DND-41 (cell line): ENCODE data around the gene PRKRIP1.

ENCODE experiments used
- ATAC-seq: fragments of 200-7000 bp; cut with Tn5 transposase; 3 replicates; pipeline ENCODE4 v1.9.1; 2021; ENCODE audit warnings: low read depth; ENCODE audit not compliant: insufficient read depth
- DNase-seq: peaks from one replicate; pipeline ENCODE4 v3.0.0-alpha.2; 2020
- H2AFZ ChIP-seq: 2 replicates; pipeline ENCODE4 v1.6.0; 2012; ENCODE audit warnings: low read depth, low read length
- H3K27ac ChIP-seq: 2 replicates; pipeline ENCODE4 v1.5.1; 2012; ENCODE audit warnings: low read length, inconsistent platforms
- H3K27me3 ChIP-seq: fragments of 200-600 bp; sonication (generic); 2 replicates; pipeline ENCODE4 v1.6.0; 2012; ENCODE audit warnings: low read length, mild to moderate bottlenecking, inconsistent platforms; ENCODE audit not compliant: insufficient read depth, poor library complexity
- H3K36me3 ChIP-seq: 2 replicates; pipeline ENCODE4 v1.5.1; 2012; ENCODE audit warnings: low read length, inconsistent platforms; ENCODE audit not compliant: insufficient read depth
- H3K4me1 ChIP-seq: 2 replicates; pipeline ENCODE4 v1.5.1; 2012; ENCODE audit warnings: mild to moderate bottlenecking, low read length; ENCODE audit not compliant: insufficient read depth
- H3K4me2 ChIP-seq: 2 replicates; pipeline ENCODE4 v1.6.0; 2012; ENCODE audit warnings: mild to moderate bottlenecking, moderate library complexity, low read length, inconsistent platforms; ENCODE audit not compliant: insufficient read depth
- H3K4me3 ChIP-seq, 2 experiments: fragments of 200-600 bp in 1 of 2; shearing (Covaris generic) in 1 of 2; 2 replicates each; pipeline ENCODE4 v1.5.1; 2012 to 2016; ENCODE audit warnings: inconsistent platforms in 2 of 2, low read length in 2 of 2, mild to moderate bottlenecking in 2 of 2, low read depth in 1 of 2, moderate library complexity in 1 of 2
- H3K79me2 ChIP-seq: 2 replicates; pipeline ENCODE4 v1.6.0; 2012; ENCODE audit warnings: low read length, inconsistent platforms; ENCODE audit not compliant: insufficient read depth
- H3K9ac ChIP-seq: 2 replicates; pipeline ENCODE4 v1.6.0; 2012; ENCODE audit warnings: low read depth, mild to moderate bottlenecking, inconsistent platforms, low read length, moderate library complexity
- H3K9me3 ChIP-seq: 2 replicates; pipeline ENCODE4 v1.5.1; 2012; ENCODE audit warnings: low read length, moderate library complexity, mild to moderate bottlenecking, inconsistent platforms; ENCODE audit not compliant: insufficient read depth, severe bottlenecking
- H4K20me1 ChIP-seq: 2 replicates; pipeline ENCODE4 v1.6.0; 2012; ENCODE audit warnings: low read length; ENCODE audit not compliant: insufficient read depth
- EZH2 ChIP-seq: IDR thresholded peaks from 3 replicates; pipeline ENCODE4 v1.6.1; 2012; ENCODE audit warnings: borderline replicate concordance, low read depth, mild to moderate bottlenecking, moderate library complexity, low read length, inconsistent platforms; ENCODE audit not compliant: severe bottlenecking
- TF ChIP-seq, protein P1 (sequence below): IDR thresholded peaks from 2 replicates; pipeline ENCODE4 v1.5.1; 2012; ENCODE audit warnings: borderline replicate concordance, low read length, moderate library complexity, mild to moderate bottlenecking; ENCODE audit not compliant: poor library complexity, severe bottlenecking; ENCODE audit errors: extremely low read depth

The PRKRIP1 gene

DNA sequence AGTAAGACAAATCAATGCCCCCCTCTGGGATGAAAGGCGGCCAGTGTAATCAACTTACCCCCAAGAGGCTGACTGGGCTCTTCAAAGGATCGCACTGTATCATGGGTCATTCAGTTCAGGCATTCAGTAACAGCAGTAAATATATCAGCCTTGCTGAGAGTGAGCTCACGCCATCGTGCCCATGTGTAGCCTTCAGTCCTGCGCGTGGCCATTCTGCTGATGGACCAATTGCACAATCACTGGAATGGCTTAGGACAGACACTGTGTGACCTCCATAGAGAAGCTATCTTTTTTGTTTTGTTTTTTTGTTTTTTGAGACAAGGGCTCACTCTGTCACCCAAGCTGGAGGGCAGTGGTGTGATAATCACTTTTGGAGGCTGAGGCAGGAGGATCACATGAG, 9.1 kb upstream of the PRKRIP1 start:
- Histone ChIP-seq H3K27ac (no peak overlapping the region), H2AFZ (no peak overlapping the region), H3K9ac (no peak overlapping the region), H3K4me1 (no peaks in the 10 kb centered on the region), H3K9me3 (no peaks in the 10 kb centered on the region), H3K4me3 (no peak overlapping the region), H3K79me2 (no peaks in the 10 kb centered on the region), H3K4me2 (no peak overlapping the region), H3K27me3 (no peaks in the 10 kb centered on the region), H3K36me3 (peaks cover 51% of the 10 kb centered on the region), H4K20me1 (no peaks in the 10 kb centered on the region; the same call in 1 of the 2 replicates)
- DNase-seq: no peak
- TF ChIP-seq EZH2: no peak
- TF ChIP-seq, protein P1, sequence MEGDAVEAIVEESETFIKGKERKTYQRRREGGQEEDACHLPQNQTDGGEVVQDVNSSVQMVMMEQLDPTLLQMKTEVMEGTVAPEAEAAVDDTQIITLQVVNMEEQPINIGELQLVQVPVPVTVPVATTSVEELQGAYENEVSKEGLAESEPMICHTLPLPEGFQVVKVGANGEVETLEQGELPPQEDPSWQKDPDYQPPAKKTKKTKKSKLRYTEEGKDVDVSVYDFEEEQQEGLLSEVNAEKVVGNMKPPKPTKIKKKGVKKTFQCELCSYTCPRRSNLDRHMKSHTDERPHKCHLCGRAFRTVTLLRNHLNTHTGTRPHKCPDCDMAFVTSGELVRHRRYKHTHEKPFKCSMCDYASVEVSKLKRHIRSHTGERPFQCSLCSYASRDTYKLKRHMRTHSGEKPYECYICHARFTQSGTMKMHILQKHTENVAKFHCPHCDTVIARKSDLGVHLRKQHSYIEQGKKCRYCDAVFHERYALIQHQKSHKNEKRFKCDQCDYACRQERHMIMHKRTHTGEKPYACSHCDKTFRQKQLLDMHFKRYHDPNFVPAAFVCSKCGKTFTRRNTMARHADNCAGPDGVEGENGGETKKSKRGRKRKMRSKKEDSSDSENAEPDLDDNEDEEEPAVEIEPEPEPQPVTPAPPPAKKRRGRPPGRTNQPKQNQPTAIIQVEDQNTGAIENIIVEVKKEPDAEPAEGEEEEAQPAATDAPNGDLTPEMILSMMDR: no peak
- ATAC-seq: no peak

DNA sequence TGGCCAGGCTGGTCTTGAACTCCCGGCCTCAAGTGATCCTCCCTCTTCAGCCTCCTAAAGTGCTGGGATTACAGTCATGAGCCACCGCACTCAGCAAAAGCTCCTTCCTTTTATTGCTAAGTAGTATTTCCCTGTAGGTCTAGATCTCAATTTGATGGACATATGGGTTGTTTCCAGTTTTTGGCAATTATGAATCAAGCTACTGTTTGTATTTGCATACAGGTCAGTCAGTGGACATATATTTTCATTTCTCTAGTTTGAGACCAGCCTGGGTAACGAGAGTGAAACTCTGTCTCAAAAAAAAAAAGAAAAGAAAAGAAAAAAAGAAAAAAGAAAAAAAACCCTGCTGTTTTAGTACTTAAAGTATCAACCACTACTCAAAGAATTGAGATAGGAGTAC, 6.4 kb upstream of the PRKRIP1 start:
- Histone ChIP-seq H2AFZ (no peak overlapping the region), H3K36me3 (peaks cover 51% of the 10 kb centered on the region)

DNA sequence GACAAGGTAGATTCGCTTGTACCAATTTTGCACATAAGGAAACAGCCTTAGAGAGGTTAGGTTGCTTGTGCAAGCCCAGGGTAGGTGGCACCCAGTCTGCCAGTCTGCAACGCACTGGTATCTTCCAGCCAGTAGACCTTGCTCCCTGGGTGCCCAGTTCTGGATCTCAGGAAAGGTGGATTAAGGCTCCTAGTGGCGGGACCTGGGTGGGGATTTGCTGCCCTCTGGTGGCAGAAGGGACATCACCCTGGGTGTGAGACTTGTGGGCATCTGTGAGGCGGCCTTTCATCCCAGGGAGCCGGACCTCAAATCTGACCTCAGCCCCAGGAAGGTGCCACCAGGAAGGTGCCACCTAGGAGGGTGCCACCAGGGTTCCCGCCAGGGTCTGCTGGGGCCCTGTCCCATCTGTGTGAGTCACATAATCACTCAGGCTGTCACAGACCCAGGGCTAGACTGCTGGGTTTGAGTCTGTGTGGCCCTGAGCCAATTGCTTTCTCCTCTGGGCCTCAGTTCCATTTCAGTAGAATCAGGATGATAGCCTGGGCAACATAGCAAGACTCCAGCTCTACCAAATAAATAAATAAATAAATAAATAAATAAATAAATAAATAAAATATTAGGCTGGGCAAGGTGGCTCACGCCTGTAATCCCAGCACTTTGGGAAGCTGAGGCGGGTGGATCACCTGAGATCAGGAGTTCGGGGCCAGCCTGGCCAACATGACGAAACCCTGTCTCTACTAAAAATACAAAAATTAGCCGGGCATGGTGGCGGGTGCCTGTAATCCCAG, 5.3 kb upstream of the PRKRIP1 start:
- H3K4me3 ChIP-seq: no peak overlapping the region
- H3K9ac ChIP-seq: no peak overlapping the region
- H3K79me2 ChIP-seq: no peaks in the 10 kb centered on the region
- peaks cover 49% of the 10 kb centered on the region for H3K36me3 ChIP-seq
- H2AFZ ChIP-seq: no peak overlapping the region
- peaks cover 7% of the 10 kb centered on the region for H3K4me1 ChIP-seq
- H3K4me2 ChIP-seq: no peak overlapping the region
- DNase-seq (peak; percentile 67), ATAC-seq (peak; percentile 88)
- H3K27me3 ChIP-seq: no peaks in the 10 kb centered on the region
- H3K9me3 ChIP-seq: no peaks in the 10 kb centered on the region
- no peak overlapping the region for H3K27ac ChIP-seq
- no peak for TF ChIP-seq EZH2
- TF ChIP-seq, protein P1: peak; percentile 89
- H4K20me1 ChIP-seq: no peaks in the 10 kb centered on the region; the same call in 1 of the 2 replicates

More for the DNA sequence above, 6.4 kb upstream of the PRKRIP1 start:
- Histone ChIP-seq H3K4me3 (no peak overlapping the region), H3K79me2 (no peaks in the 10 kb centered on the region), H3K4me1 (no peaks in the 10 kb centered on the region), H3K9ac (no peak overlapping the region), H4K20me1 (no peaks in the 10 kb centered on the region; the same call in 1 of the 2 replicates), H3K27me3 (no peaks in the 10 kb centered on the region), H3K4me2 (no peak overlapping the region), H3K9me3 (no peaks in the 10 kb centered on the region), H3K27ac (no peak overlapping the region)
- ATAC-seq (no peak), DNase-seq (no peak)
- no peak for TF ChIP-seq EZH2
- TF ChIP-seq, protein P1: no peak
